GM18526 (cell line): ENCODE data around the gene NUP62.
"Not testable (repeated sequence)": the region's sequence is repeated elsewhere in the genome, so short reads cannot be mapped to it uniquely, and the experiment has no call there.

Experiments used
- POLR2A ChIP-seq: IDR thresholded peaks from 3 replicates; pipeline ENCODE4 v1.6.1; 2011; ENCODE audit not compliant: insufficient read length; ENCODE audit errors: extremely low read depth

NUP62 gene, protein sequence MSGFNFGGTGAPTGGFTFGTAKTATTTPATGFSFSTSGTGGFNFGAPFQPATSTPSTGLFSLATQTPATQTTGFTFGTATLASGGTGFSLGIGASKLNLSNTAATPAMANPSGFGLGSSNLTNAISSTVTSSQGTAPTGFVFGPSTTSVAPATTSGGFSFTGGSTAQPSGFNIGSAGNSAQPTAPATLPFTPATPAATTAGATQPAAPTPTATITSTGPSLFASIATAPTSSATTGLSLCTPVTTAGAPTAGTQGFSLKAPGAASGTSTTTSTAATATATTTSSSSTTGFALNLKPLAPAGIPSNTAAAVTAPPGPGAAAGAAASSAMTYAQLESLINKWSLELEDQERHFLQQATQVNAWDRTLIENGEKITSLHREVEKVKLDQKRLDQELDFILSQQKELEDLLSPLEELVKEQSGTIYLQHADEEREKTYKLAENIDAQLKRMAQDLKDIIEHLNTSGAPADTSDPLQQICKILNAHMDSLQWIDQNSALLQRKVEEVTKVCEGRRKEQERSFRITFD

GRCh38 chr19:49929121-49929610 lies at the start of gene NUP62, which contains the start of gene ATF5:
Gene NUP62, minus strand, starts transcription at chr19:49929504. Its CDS starts 19,697 bp downstream, at chr19:49909807.
Gene ATF5, plus strand, starts transcription at chr19:49929205. Its CDS starts 1,646 bp downstream, at chr19:49930851.
- TF ChIP-seq POLR2A: peak; percentile 93

DNA sequence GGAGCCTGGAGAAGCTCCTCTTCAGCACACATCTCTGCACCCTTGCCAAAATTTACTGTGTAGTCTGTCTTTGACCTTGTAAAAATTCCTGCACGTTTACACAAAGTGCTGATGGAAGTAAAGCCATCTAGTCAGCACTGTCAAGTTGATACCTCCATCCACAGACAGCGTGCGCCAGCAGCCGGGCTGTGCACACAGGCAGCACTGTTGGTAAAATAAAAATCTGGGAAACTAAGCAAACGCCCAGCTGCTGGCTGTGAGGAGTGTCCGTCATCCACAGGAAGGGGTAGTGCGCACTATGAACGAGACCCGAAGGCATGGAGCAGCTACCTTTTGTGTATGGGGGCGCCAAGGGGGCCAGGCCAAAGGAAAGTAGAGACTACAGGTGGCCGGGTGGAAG lies 49.0 kb upstream of the NUP62 start:
- no peak for TF ChIP-seq POLR2A

DNA sequence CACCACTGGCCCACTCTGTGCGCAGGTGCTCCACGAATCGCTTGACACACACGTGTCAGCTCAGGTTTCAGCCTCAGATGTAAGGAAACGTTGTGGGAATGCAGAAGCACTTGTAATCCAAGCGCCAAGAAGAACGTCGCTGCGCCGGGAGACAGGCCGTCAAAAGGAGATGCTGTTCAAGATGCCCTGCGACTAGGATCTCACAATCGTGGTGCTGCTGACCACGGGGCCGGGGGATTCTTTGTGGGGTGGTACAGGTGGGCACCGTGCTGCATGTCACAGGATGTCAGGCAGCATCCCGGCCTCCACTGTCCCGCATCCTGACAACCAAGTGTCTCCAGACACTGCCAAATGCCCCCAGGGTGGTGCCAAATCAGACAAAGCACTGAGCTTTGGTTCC lies 48.6 kb upstream of the NUP62 start:
- no peak for TF ChIP-seq POLR2A

- TF ChIP-seq POLR2A: no peak
These were observed 47.8 kb upstream of the NUP62 start for GRCh38 chr19:49977076-49977475.

DNA sequence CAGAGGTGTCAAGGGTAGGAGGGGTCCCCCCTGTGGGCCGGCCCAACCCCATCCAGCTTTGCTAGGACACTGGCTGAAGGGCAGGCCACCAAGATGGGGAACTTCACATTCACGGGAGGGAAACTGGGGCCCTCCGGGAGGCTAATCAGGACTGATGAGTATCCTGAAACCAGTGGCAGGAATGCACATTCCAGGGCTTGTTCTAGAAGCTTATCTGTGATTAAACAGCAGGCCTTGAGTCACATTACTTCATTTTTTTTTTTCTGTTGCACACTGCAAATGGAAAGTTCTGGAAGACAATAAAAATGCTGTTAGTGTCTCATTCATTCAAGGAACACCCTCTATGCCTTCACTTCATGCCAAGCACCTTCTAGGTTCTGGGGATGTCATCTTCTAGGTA lies 47.2 kb upstream of the NUP62 start:
- TF ChIP-seq POLR2A: no peak

DNA sequence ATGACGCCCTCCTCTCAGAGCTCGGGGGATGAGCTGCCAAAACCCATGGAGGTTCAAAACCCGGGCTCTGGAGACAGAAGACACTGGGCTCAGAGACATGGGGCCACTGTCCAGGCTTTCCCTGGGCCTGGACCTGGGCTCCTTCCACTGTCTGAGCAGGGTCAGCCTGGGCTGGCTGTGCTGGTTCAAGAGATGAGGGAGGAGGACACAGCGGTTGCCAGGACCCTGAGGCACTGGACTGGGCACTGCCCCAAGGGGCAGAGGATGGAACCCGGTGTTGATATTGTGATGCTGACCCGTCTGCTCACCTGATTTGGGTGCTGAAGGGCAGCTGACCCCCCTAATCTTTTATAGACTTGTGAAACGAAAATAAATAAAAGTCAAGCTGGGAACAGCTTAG lies 45.7 kb upstream of the NUP62 start:
- no peak for TF ChIP-seq POLR2A

DNA sequence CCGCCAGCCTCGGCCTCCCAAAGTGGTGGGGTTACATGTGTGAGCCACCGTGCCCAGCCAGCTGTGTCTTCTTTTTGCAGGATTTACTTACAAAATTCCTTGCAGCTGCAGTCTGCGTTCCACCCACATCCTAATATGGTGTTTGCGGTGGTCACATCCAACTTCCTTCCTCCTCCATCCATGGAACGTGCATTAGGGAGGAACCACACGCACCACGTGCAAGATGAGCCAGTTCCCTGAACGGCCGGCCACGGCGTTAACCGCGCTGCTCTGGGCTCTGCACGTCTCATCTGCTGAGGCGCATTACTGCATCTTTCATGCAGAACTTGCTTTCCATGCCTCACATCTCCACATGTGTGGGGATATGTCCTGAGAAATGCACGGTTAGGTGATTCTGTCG lies 44.7 kb upstream of the NUP62 start:
- TF ChIP-seq POLR2A: no peak

DNA sequence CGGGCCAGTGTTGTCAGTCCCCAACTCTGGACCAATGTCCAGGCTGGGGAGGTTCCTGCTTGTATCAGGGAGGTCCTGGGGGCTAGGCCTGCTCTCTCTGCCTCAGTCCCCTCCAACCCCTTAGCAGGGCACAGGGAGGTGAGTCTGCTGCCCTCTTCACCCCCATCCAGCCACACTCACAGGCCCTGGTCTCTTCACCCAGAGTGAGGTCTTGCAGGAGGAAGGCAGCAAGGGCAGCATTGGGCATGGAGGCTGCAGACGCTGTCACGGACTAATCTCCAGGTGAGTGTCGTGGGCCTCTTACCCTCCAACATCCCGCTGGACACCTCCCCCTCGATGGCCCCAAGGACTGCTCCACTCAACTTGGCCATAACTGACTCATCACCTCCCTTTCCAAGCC lies 43.5 kb upstream of the NUP62 start:
- TF ChIP-seq POLR2A: no peak

GRCh38 chr19:49971991-49972411 lies 42.7 kb upstream of the NUP62 start:
- TF ChIP-seq POLR2A: no peak

DNA sequence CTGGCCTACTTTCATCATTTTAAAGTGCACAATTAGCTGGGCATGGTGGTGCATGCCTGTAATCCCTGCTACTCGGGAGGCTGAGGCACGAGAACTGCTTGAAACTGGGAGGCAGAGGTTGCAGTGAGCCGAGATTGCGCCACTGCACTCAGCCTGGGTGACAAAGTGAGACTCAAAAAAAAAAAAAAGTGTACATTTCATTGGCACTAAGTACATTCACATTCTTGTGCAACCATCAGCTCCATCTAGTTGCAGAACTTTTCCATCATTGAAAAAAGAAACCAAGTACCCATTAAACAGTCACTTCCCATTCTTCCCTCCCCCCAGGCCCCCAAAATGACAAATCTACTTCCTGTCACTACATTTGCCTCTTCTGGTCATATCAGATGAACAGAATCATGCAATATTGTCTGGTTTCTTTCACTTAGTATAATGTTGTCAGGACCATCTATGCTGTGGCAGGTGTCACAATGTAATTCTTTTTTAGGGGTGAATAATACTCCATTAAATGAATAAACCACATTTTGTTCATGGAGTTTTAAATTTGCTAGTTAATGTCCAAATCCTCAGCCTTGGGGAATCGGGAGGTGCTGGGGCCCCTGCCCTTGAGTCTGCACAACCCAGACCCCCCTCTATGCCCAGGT lies 39.1 kb upstream of the NUP62 start:
- TF ChIP-seq POLR2A: no peak

DNA sequence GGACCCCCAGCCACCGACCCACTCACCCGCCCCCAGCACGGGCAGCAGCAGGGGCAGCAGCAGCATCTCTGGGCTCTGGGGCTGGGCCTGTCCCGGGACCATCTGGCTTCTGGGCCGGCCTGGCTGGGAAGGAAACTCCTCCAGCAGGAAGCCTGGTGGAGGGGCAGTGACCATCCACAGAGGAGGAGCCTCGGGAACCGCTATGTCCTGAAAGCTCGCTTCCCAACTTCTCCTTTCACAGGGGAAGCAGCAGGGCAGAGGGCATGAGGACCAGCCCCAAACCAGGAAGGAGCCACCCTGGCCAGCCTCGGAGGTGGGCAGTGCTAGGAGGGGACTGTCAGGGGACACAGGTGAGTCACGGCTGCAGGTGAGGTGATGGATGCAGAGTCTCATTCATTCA lies 31.7 kb upstream of the NUP62 start, which contains the start of gene SIGLEC11:
SIGLEC11 (minus strand) TSS at position 193 of the 400 bp plus-strand sequence; CDS start at position 102, 91 bp downstream.
- TF ChIP-seq POLR2A: not testable (repeated sequence)

GRCh38 chr19:49957262-49957915 lies 28.1 kb upstream of the NUP62 start:
- no peak for TF ChIP-seq POLR2A

GRCh38 chr19:49956115-49956495 lies 26.8 kb upstream of the NUP62 start:
- TF ChIP-seq POLR2A: no peak

DNA sequence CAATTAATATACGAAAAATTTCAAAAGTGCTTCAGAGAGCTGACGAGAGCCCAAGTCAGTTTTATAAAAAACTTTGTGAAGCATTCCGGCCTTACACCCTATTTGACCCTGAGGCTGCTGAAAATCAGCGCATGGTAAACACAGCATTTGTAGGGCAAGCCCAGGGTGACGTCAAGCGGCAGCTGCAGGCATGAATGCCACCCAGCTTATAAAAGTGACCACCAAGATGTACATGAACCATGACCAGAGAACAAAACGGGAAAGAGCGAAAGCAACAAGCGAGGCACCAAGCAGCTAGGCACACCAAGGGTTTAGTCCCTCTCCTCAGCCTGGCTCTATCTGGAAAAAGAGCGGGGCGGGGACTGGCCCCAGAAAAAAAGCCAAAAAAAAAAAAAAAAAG lies 25.6 kb upstream of the NUP62 start:
- no peak for TF ChIP-seq POLR2A

GRCh38 chr19:49954092-49954829 lies 25.0 kb upstream of the NUP62 start:
- TF ChIP-seq POLR2A: no peak
